AG04450 (cell line): ENCODE data around the gene IGFALS. TPM values are rescaled to one million over a fixed set of nuclear protein-coding genes. Genes with fewer than 3 reads are reported as not detected.

Experiments used
- CTCF ChIA-PET: fragments of 300-600, 350-600 bp; formaldehyde crosslinking; extraction: SDS; loops from one replicate; lab custom pipeline; 2022; ENCODE audit warnings: antibody characterized with exemption, inconsistent platforms; lab: Charles Lee
- POLR2A ChIA-PET: fragments of 350-600 bp; formaldehyde crosslinking; extraction: SDS; loops from one replicate; lab custom pipeline; 2021; ENCODE audit warnings: antibody characterized with exemption, inconsistent platforms; lab: Yijun Ruan, JAX
- DNase-seq: peaks from one replicate; pipeline ENCODE4 v3.0.0-alpha.2; 2011; ENCODE audit warnings: low read depth, low spot score
- H3K27ac ChIP-seq: one replicate; pipeline ENCODE4 v1.5.1; 2012; ENCODE audit warnings: low read depth, low read length, control low read depth
- H3K27me3 ChIP-seq: one replicate; pipeline ENCODE4 v1.6.0; 2012; ENCODE audit warnings: low read length; ENCODE audit not compliant: control insufficient read depth, insufficient read depth
- H3K4me3 ChIP-seq: 2 replicates; pipeline ENCODE4 v1.5.1; 2011; ENCODE audit warnings: mild to moderate bottlenecking, low read depth, low read length, control low read depth
- H3K9me3 ChIP-seq: 2 replicates; pipeline ENCODE4 v1.5.1; 2012; ENCODE audit warnings: low read length; ENCODE audit not compliant: control insufficient read depth, insufficient read depth
- polyA plus RNA-seq: library from polyadenylated mRNA; depleted of rRNA; stranded (reverse); fragments of >200 nt; gene quantifications from 2 replicates; pipeline ENCODE4 v1.2.3, GENCODE V29; 2011
- TF ChIP-seq, protein P1 (sequence below): IDR thresholded peaks from 2 replicates; pipeline ENCODE4 v1.5.1; 2011; ENCODE audit warnings: low read depth, low read length, control low read depth, inconsistent platforms

IGFALS gene
- polyA plus RNA-seq, 1 experiment: not detected

DNA sequence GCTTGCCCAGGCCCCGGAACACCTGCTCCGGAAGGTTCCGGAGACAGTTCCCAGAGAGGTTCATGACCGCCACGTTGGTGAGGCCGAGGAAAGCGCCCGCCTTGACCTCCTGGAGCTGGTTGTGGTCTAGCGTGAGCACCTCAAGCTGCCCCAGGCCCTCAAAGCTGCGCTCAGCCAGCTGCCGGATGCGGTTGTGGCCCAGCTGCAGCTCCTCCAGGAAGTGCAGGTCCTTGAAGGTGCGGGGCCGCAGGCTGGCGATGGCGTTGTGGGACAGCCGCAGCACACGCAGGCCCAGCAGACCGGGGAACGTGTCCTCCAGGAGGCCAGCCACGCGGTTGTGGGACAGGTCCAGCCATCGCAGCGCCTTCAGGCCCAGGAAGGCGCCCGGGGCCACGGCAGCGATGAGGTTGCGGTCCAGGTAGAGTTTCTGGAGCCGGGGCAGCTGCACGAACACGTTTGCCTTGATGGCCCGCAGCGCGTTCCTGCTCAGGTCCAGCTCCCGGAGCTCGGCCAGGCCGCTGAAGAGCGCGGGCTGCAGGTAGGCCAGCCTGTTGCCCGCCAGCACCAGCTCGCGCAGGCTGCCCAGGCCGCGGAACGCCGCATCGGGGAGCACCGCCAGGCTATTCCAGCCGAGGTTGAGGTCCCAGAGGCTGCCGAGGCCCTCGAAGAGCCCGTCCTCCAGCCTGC is 2.1 kb downstream of the IGFALS start:
- POLR2A ChIA-PET: no interaction called here
- H3K27ac ChIP-seq: no peak overlapping the region

DNA sequence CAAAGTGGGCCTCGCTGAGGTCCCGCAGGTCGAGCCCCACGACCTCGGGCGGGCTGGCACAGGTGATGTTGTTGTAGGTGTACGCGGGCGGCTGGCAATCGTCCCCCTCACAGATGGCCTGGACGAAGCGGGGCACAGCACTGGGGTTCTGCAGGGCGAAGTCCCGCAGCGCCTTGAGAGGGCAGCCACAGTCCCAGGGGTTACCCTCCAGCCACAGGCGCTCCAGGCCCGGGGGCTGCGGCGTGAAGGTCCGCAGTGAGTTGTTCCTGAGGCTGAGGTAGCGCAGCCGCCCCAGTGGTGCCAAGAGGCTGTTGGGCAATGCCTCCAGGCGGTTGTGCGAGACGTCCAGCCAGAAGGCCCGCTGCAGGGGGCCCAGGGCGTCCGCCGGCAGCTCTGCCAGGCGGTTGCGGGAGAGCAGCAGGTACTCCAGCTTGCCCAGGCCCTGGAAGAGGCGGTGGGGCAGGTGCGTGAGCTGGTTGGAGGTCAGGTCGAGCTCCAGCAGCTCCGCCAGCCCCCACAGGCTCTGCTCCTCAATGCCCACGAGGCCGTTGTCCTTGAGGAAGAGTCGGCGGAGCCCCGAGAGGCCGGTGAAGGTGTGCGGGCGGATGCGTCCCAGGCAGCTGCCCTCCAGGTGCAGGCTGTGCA is 2.8 kb downstream of the IGFALS start:
- no peak for DNase-seq
- H3K27ac ChIP-seq: no peak overlapping the region
- H3K4me3 ChIP-seq: no peak overlapping the region
- no peaks in the 10 kb centered on the region for H3K27me3 ChIP-seq
- ChIA-PET CTCF (no interaction called here), POLR2A (no interaction called here)
- H3K9me3 ChIP-seq: no peaks in the 10 kb centered on the region; the same call in 1 of the 2 replicates
- TF ChIP-seq, protein P1, sequence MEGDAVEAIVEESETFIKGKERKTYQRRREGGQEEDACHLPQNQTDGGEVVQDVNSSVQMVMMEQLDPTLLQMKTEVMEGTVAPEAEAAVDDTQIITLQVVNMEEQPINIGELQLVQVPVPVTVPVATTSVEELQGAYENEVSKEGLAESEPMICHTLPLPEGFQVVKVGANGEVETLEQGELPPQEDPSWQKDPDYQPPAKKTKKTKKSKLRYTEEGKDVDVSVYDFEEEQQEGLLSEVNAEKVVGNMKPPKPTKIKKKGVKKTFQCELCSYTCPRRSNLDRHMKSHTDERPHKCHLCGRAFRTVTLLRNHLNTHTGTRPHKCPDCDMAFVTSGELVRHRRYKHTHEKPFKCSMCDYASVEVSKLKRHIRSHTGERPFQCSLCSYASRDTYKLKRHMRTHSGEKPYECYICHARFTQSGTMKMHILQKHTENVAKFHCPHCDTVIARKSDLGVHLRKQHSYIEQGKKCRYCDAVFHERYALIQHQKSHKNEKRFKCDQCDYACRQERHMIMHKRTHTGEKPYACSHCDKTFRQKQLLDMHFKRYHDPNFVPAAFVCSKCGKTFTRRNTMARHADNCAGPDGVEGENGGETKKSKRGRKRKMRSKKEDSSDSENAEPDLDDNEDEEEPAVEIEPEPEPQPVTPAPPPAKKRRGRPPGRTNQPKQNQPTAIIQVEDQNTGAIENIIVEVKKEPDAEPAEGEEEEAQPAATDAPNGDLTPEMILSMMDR: no peak

More for the DNA sequence above, 2.1 kb downstream of the IGFALS start:
- CTCF ChIA-PET: no interaction called here
- H3K9me3 ChIP-seq: no peaks in the 10 kb centered on the region; the same call in 1 of the 2 replicates
- H3K4me3 ChIP-seq: no peak overlapping the region
- no peaks in the 10 kb centered on the region for H3K27me3 ChIP-seq
- TF ChIP-seq, protein P1: no peak
- DNase-seq: no peak

DNA sequence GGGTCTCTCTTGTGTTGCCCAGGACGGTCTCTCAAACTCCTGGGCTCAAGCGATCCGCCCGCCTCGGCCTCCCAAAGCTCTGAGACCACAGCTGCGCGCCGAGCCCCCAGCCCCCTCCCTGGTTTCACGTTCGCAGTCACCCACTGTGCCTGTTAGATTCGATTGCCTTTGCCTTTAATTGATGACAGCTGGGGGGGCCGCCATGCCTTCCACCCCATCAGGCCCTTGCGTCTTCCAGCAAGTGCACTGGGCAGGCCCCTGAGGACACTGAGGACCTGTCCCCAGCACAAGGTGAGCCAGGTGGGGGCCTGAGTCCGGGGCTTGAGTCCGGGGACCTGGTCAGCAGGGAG is 3.3 kb downstream of the IGFALS start:
- ChIA-PET CTCF (no interaction called here), POLR2A (no interaction called here)
- TF ChIP-seq, protein P1: no peak
- DNase-seq: no peak
- H3K27me3 ChIP-seq: no peaks in the 10 kb centered on the region
- no peak overlapping the region for H3K4me3 ChIP-seq
- H3K27ac ChIP-seq: no peak overlapping the region
- H3K9me3 ChIP-seq: no peaks in the 10 kb centered on the region; the same call in 1 of the 2 replicates

DNA sequence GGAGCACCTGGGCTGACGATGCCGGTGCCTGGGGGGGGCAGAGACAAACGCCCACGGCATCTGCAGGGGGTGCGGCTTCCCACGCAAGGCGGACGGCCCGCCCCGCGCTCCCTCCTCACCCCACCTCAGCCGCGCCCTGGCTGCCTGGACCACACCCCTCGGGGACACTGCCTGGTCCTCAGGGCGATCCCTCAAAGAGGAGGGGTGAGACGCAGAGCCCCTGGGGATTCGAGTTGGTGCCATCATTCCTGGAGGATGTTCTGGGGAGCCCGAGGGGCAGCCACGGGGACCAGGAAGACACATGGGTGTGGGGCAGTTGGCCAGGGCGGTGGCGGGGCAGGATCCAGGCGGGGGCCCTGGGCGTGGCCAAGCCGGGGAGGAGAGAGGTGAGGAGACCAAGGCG is 3.9 kb downstream of the IGFALS start:
- no peaks in the 10 kb centered on the region; the same call in 1 of the 2 replicates for H3K9me3 ChIP-seq
- CTCF ChIA-PET: no interaction called here
- POLR2A ChIA-PET: no interaction called here
- H3K27me3 ChIP-seq: no peaks in the 10 kb centered on the region
- TF ChIP-seq, protein P1: no peak
- no peak overlapping the region for H3K27ac ChIP-seq
- DNase-seq: no peak
- H3K4me3 ChIP-seq: no peak overlapping the region

GRCh38 chr16:1788708-1789100 is 4.8 kb downstream of the IGFALS start:
- CTCF ChIA-PET: no interaction called here
- no peaks in the 10 kb centered on the region; the same call in 1 of the 2 replicates for H3K9me3 ChIP-seq
- no peaks in the 10 kb centered on the region for H3K27me3 ChIP-seq
- POLR2A ChIA-PET: no interaction called here
- H3K27ac ChIP-seq: no peak overlapping the region
- no peak for DNase-seq
- H3K4me3 ChIP-seq: no peak overlapping the region
- TF ChIP-seq, protein P1: no peak
